ENCODE data around the gene GDF15. TPM values are rescaled to one million over a fixed set of nuclear protein-coding genes. Genes with fewer than 3 reads are reported as not detected.

Gene GDF15
- total RNA-seq, 5 donors from 2014 or later (not counting 1 experiment from before 2014, with no cell fraction given), result 1.5 to 1.7 (median 1.5) TPM; not detected in 2

DNA sequence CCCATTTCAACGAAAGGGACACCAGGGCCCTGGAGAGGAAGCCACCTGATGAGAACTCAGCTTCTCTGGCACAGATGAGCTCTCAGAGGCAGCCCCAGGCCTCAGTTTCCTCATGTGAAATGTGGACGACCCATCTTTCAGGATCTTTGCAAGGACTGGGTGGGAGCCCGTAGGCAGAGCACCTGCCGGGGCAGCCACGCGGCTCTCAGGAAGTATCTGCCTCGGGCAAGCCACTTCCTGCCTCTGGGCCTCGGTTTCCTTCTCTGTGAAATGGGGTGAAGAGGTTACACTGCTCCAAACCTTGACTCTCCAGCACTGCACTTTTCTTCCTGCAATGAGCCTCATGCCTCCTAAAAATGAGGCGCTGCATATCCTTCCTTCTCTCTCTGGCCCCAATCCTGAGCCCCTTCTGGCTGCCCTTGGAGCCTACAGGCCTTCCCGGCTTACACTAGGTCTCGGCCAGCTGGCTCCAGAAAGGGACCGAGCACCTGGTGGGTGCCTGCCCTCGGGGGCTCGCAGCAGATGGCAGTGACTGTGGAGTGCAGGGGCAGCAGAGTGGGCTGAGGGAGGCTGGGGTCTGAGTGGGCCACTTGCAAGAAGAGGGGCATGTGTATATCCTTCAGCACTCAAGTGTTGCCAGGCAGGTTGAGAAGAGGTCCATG lies 36.7 kb downstream of the GDF15 start:
- H3K36me3 Mint-ChIP-seq, result no peaks in the 10 kb centered on the region
- H3K9me3 ChIP-seq, result no peaks in the 10 kb centered on the region
- peak overlapping the region; percentile 31 to 89 (median 60) for H3K4me3 Mint-ChIP-seq
- POLR2A ChIA-PET, result interaction anchor here in 1 of 2 donors (0.6 kb wide), 1 partner anchor 18 kb away, joined by 4 read pairs; no protein-coding TSS in a partner anchor
- H3K27me3 Mint-ChIP-seq, result peaks cover 6 to 10% of the 10 kb centered on the region in 2 donors
- H3K27ac Mint-ChIP-seq, result peak overlapping the region; percentile 90 to 95
- H3K36me3 ChIP-seq (ENCODE audit: control insufficient read depth in 2 of 2, extremely low read depth in 1 of 2, insufficient read depth in 1 of 2, low read length in 1 of 2), result no peaks in the 10 kb centered on the region
- DNase-seq (peak in 3 of 35 experiments; percentile 24 to 63 (median 39)), ATAC-seq (replicated peaks in 1 of 4) (peak in 3 of 4 experiments; percentile 15 to 21 (median 17))
- CTCF ChIA-PET, result interaction anchor here (0.5 to 0.9 kb wide), 3 partner anchors 10 to 256 kb away, joined by 3 to 9 read pairs (median 4); no protein-coding TSS in a partner anchor
- WGBS (ENCODE audit: insufficient coverage), result 22% methylated on average over 13 of the region's 14 CpGs
- peaks cover 38 to 94% of the 10 kb centered on the region in 2 experiments for H3K4me1 ChIP-seq (ENCODE audit: control insufficient read depth in 1 of 2, extremely low read depth in 1 of 2, insufficient read depth in 2 of 2, low read length in 2 of 2)
- H3K4me3 ChIP-seq (ENCODE audit: control insufficient read depth in 1 of 2, extremely low read depth in 1 of 2, low read length in 1 of 2), result peak overlapping the region; percentile 17 to 40
- H3K27me3 ChIP-seq (replicated peaks in 1 of 2; ENCODE audit: control insufficient read depth in 2 of 2, extremely low read depth in 1 of 2, insufficient read depth in 2 of 2, low read length in 1 of 2), result peaks cover 0 to 13% of the 10 kb centered on the region in 2 experiments
- peaks cover 60 to 76% (median 64%) of the 10 kb centered on the region in 3 donors for H3K4me1 Mint-ChIP-seq
- no peaks in the 10 kb centered on the region for H3K9me3 Mint-ChIP-seq
- H3K27ac ChIP-seq (ENCODE audit: low read length), result peak overlapping the region; percentile 68

DNA sequence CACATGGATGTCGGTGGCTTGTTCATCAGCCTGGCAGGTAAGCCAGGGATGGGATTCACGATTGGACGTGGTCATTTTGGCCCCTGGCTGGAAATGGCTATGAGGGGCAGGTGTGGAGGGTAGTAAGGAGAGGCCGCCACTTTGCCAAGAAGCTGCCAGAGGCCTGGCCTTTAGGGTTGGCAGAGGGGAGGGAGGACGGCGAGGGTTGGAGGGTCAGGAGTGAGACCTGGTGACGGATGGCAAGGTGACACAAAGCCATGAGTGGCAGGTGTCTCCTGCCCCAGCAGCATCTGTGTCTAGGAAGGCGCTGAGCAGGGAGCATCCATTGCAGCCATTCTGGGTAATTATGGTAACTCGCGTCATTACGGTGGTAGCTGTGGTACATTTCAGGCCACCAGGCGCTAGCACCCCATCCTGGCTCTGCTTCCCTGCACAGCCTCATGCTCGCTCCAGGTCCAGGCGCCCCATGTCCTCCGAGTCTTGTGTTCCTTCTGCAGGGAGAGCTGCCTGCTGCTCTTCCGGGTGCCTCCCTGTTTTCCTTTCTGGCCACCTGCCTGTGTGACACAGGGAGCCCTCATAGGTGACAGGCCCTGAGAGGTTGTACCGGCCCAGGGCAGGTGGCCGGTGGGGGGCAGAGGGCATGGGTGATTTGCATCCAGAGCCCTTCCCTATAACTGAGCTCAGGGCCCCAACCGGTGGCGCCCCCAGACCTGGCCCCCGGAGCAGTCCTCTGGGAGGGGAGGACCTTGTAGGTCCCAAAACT lies 37.5 kb downstream of the GDF15 start:
- H3K27me3 ChIP-seq (replicated peaks in 1 of 2; ENCODE audit: control insufficient read depth in 2 of 2, extremely low read depth in 1 of 2, insufficient read depth in 2 of 2, low read length in 1 of 2), result peaks cover 0 to 5% of the 10 kb centered on the region in 2 experiments
- ATAC-seq (replicated peaks in 1 of 4) (no peak), DNase-seq (peak in 1 of 35 experiments; percentile 7)
- H3K4me3 ChIP-seq (ENCODE audit: control insufficient read depth in 1 of 2, extremely low read depth in 1 of 2, low read length in 1 of 2), result no peak overlapping the region
- H3K9me3 Mint-ChIP-seq, result no peaks in the 10 kb centered on the region
- H3K9me3 ChIP-seq, result no peaks in the 10 kb centered on the region
- peak overlapping the region; percentile 31 to 89 (median 60) for H3K4me3 Mint-ChIP-seq
- 86% methylated on average over 16 of the region's 21 CpGs for WGBS (ENCODE audit: insufficient coverage)
- H3K4me1 Mint-ChIP-seq, result peaks cover 53 to 71% (median 56%) of the 10 kb centered on the region in 3 donors
- no peaks in the 10 kb centered on the region for H3K36me3 ChIP-seq (ENCODE audit: control insufficient read depth in 2 of 2, extremely low read depth in 1 of 2, insufficient read depth in 1 of 2, low read length in 1 of 2)
- H3K36me3 Mint-ChIP-seq, result no peaks in the 10 kb centered on the region
- CTCF ChIA-PET, result no interaction called here
- peak overlapping the region; percentile 82 to 95 for H3K27ac Mint-ChIP-seq
- H3K27me3 Mint-ChIP-seq, result peaks cover 0 to 3% of the 10 kb centered on the region in 2 donors
- peak overlapping the region; percentile 68 for H3K27ac ChIP-seq (ENCODE audit: low read length)
- H3K4me1 ChIP-seq (ENCODE audit: control insufficient read depth in 1 of 2, extremely low read depth in 1 of 2, insufficient read depth in 2 of 2, low read length in 2 of 2), result peaks cover 30 to 94% of the 10 kb centered on the region in 2 experiments
- POLR2A ChIA-PET, result no interaction called here

DNA sequence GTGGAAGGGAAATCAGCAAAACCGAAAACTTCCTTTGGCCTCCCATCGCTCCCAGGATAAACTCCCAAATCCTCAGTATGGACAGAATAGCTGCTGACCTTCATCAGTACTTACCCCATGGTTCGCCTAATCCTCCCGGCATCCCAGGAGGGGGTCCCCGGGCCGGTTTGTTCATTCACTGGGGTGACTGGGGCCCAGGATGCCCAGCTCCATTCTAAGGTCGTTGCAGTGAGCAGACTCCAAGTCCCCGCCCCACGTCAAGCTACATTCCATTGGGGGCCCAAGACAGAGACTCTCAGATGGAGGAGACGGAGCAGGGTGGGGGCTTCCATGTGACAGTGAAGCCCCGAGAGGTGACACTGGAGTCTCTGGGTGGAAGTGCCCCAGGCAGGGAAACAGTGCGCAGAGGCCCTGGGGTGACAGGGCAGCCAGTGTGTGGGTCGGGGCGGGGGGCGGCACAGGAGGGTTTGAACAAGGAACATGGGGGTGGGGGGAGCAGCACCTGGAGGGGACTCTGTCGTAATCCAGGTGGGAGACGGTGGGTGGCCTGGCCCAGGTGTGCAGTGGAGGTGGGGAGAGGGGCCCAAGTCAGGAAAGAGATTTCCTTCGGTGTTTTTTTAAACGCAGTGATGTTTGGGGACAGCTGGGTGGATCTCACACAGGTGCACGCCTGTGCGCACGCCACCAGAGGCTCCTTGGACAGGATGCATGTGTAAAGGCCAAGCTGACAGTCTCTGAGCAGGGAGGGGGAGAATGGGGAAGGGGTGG lies 38.3 kb downstream of the GDF15 start:
- ATAC-seq (replicated peaks in 1 of 4), result no peak
- DNase-seq, result no peak
- no peaks in the 10 kb centered on the region for H3K36me3 Mint-ChIP-seq
- H3K27ac ChIP-seq (ENCODE audit: low read length), result peak overlapping the region; percentile 44
- H3K4me1 Mint-ChIP-seq, result peaks cover 47 to 68% (median 51%) of the 10 kb centered on the region in 3 donors
- POLR2A ChIA-PET, result no interaction called here
- peak overlapping the region; percentile 82 to 95 for H3K27ac Mint-ChIP-seq
- no peaks in the 10 kb centered on the region for H3K36me3 ChIP-seq (ENCODE audit: control insufficient read depth in 2 of 2, extremely low read depth in 1 of 2, insufficient read depth in 1 of 2, low read length in 1 of 2)
- H3K9me3 ChIP-seq, result no peaks in the 10 kb centered on the region
- H3K4me3 Mint-ChIP-seq, result peak overlapping the region in 1 of 3 donors; percentile 20
- CTCF ChIA-PET, result no interaction called here
- H3K27me3 Mint-ChIP-seq, result no peaks in the 10 kb centered on the region
- H3K4me3 ChIP-seq (ENCODE audit: control insufficient read depth in 1 of 2, extremely low read depth in 1 of 2, low read length in 1 of 2), result no peak overlapping the region
- peaks cover 26 to 94% of the 10 kb centered on the region in 2 experiments for H3K4me1 ChIP-seq (ENCODE audit: control insufficient read depth in 1 of 2, extremely low read depth in 1 of 2, insufficient read depth in 2 of 2, low read length in 2 of 2)
- no peaks in the 10 kb centered on the region for H3K9me3 Mint-ChIP-seq
- no peaks in the 10 kb centered on the region for H3K27me3 ChIP-seq (replicated peaks in 1 of 2; ENCODE audit: control insufficient read depth in 2 of 2, extremely low read depth in 1 of 2, insufficient read depth in 2 of 2, low read length in 1 of 2)
- 74% methylated on average over 20 of the region's 22 CpGs for WGBS (ENCODE audit: insufficient coverage)

DNA sequence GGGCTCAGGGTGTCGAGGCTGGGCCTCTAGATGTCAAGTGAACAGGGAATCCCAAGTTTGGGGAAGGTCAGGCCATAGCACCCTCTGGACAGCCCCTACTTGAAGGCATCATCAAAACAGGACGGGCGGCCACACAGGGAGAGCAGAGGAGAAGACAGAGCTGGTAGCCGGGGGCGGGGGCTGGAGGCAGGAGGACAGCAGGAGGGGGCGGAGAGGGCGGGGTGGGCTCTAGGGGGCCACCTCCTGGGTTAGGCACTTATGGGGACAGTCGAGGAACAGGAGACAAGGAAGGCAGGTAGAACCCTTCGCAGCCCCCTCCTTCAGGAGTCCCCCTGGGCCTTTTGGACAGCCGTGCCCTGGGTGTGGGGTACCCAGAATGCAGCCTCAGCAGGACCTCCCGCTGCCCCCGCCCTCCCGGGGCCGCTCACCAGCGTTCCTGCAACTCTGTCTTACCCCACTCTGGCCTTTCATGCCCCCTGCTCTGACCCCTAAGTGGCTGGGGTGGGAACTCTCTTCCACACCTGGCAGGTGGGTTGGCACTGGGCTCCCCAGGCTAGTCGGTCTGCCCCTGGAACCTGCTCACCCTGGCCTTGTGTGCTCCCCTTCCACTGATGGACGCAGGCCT lies 39.0 kb downstream of the GDF15 start:
- no peak for DNase-seq
- peaks cover 30 to 98% of the 10 kb centered on the region in 2 experiments for H3K4me1 ChIP-seq (ENCODE audit: control insufficient read depth in 1 of 2, extremely low read depth in 1 of 2, insufficient read depth in 2 of 2, low read length in 2 of 2)
- ChIA-PET POLR2A (no interaction called here), CTCF (no interaction called here)
- H3K27ac ChIP-seq (ENCODE audit: low read length), result no peak overlapping the region
- Mint-ChIP-seq H3K36me3 (no peaks in the 10 kb centered on the region), H3K4me3 (no peak overlapping the region), H3K4me1 (peaks cover 46 to 73% (median 56%) of the 10 kb centered on the region in 3 donors), H3K27ac (peak overlapping the region; percentile 16 to 80), H3K9me3 (no peaks in the 10 kb centered on the region), H3K27me3 (no peaks in the 10 kb centered on the region)
- H3K9me3 ChIP-seq, result no peaks in the 10 kb centered on the region
- H3K36me3 ChIP-seq (ENCODE audit: control insufficient read depth in 2 of 2, extremely low read depth in 1 of 2, insufficient read depth in 1 of 2, low read length in 1 of 2), result no peaks in the 10 kb centered on the region
- no peak overlapping the region for H3K4me3 ChIP-seq (ENCODE audit: control insufficient read depth in 1 of 2, extremely low read depth in 1 of 2, low read length in 1 of 2)
- WGBS (ENCODE audit: insufficient coverage), result 83% methylated on average over 7 of the region's 17 CpGs
- no peak for ATAC-seq (replicated peaks in 1 of 4)
- H3K27me3 ChIP-seq (replicated peaks in 1 of 2; ENCODE audit: control insufficient read depth in 2 of 2, extremely low read depth in 1 of 2, insufficient read depth in 2 of 2, low read length in 1 of 2), result no peaks in the 10 kb centered on the region

DNA sequence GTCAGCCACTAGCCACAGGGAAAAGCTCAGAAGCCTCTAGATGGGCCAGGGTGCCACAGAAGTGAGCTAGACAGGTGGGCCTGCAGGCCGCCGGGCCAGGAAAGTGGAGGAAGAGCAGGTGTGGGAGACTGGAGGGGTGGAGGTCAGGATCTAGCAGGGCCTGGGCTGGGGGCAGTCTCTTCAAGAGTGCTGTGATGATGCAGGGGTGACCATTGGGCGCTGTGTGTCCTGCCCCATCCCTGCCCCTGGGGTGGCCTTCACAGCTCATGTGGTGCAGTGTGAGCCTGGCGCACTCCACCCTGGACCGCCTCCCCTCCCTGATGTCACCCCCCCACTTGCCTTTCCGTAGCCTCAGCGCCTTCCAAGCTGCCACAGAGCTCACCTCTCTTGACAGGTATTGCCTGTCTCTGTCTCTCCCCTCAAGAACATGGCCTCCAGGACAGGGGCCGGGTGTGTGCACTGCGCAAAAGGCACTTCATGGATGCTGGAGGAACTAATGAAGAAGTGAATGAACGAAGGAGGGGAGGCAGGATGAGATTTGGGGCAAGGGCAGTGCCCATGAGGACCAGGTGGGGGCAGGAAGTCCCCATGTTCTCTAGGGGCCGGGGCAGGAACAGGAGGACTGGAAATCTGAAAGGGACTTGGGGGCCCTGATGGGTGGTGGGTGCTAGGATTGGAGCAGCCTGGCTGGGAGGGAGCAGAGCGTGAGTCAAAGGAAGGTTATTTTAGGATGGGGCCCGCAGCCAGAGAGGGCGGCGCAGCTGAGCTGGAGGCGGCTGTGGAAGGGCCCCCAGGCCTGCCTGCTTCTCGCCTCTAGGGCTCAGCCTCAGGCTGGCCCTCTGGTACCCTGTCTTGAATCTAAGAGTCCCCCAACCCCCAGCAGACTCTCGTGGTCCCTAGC lies 39.8 kb downstream of the GDF15 start:
- Mint-ChIP-seq H3K4me3 (peak overlapping the region in 1 of 3 donors; percentile 12), H3K36me3 (no peaks in the 10 kb centered on the region), H3K27ac (peak overlapping the region; percentile 80 to 83), H3K4me1 (peaks cover 40 to 70% (median 52%) of the 10 kb centered on the region in 3 donors), H3K27me3 (no peaks in the 10 kb centered on the region), H3K9me3 (no peaks in the 10 kb centered on the region)
- 85% methylated on average over 13 of the region's 18 CpGs for WGBS (ENCODE audit: insufficient coverage)
- ATAC-seq (replicated peaks in 1 of 4), result no peak
- H3K27ac ChIP-seq (ENCODE audit: low read length), result peak overlapping the region; percentile 88
- H3K4me3 ChIP-seq (ENCODE audit: control insufficient read depth in 1 of 2, extremely low read depth in 1 of 2, low read length in 1 of 2), result no peak overlapping the region
- CTCF ChIA-PET, result no interaction called here
- DNase-seq, result no peak
- peaks cover 35 to 98% of the 10 kb centered on the region in 2 experiments for H3K4me1 ChIP-seq (ENCODE audit: control insufficient read depth in 1 of 2, extremely low read depth in 1 of 2, insufficient read depth in 2 of 2, low read length in 2 of 2)
- POLR2A ChIA-PET, result no interaction called here
- no peaks in the 10 kb centered on the region for H3K9me3 ChIP-seq
- peaks cover 0 to 4% of the 10 kb centered on the region in 2 donors for H3K36me3 ChIP-seq (ENCODE audit: control insufficient read depth in 2 of 2, extremely low read depth in 1 of 2, insufficient read depth in 1 of 2, low read length in 1 of 2)
- no peaks in the 10 kb centered on the region for H3K27me3 ChIP-seq (replicated peaks in 1 of 2; ENCODE audit: control insufficient read depth in 2 of 2, extremely low read depth in 1 of 2, insufficient read depth in 2 of 2, low read length in 1 of 2)

Measured in T-cell (primary cell).